HG02642 (cell line): ENCODE data around the gene PARVB.
A peak's percentile ranks its signal among the peaks of the same experiment; 100 is the strongest.

ENCODE experiments used
- ATAC-seq: cut with Tn5 transposase; IDR thresholded peaks from one replicate; pipeline ENCODE4 v1.9.1; 2021; ENCODE audit warnings: mild to moderate bottlenecking; ENCODE audit not compliant: unreplicated experiment, poor library complexity

Gene PARVB

GRCh38 chr22:44025171-44026065, 1.3 kb downstream of the PARVB start:
- peak; percentile 48 for ATAC-seq

GRCh38 chr22:44026066-44026629, 2.0 kb downstream of the PARVB start:
- ATAC-seq: no peak

GRCh38 chr22:44026630-44027511, 2.8 kb downstream of the PARVB start:
- ATAC-seq: peak; percentile 50

- no peak for ATAC-seq
These were observed 4.0 kb downstream of the PARVB start for GRCh38 chr22:44028091-44028490.

- no peak for ATAC-seq
These were observed 5.0 kb downstream of the PARVB start for GRCh38 chr22:44029069-44029468.

GRCh38 chr22:44030051-44030701, 6.1 kb downstream of the PARVB start:
- ATAC-seq: no peak

GRCh38 chr22:44030702-44031082, 6.6 kb downstream of the PARVB start:
- ATAC-seq: no peak

- ATAC-seq: no peak
These were observed 7.3 kb downstream of the PARVB start for GRCh38 chr22:44031158-44031952.

- no peak for ATAC-seq
These were observed 8.1 kb downstream of the PARVB start for GRCh38 chr22:44032126-44032730.

GRCh38 chr22:44033287-44033686, 9.2 kb downstream of the PARVB start:
- no peak for ATAC-seq

- ATAC-seq: no peak
These were observed 9.6 kb downstream of the PARVB start for GRCh38 chr22:44033694-44034093.

GRCh38 chr22:44037519-44038375, 13.6 kb downstream of the PARVB start:
- ATAC-seq: no peak

- no peak for ATAC-seq
These were observed 15.6 kb downstream of the PARVB start for GRCh38 chr22:44039566-44040171.

- peak; percentile 67 for ATAC-seq
These were observed 18.4 kb downstream of the PARVB start for GRCh38 chr22:44042249-44043218.

GRCh38 chr22:44045145-44045544, 21.0 kb downstream of the PARVB start:
- no peak for ATAC-seq

GRCh38 chr22:44046485-44047141, 22.5 kb downstream of the PARVB start:
- no peak for ATAC-seq
